Measurements from ENCODE around the gene TIAM1. TPM values are rescaled to one million over a fixed set of nuclear protein-coding genes. Genes with fewer than 3 reads are reported as not detected.

Gene TIAM1
- total RNA-seq, 1 experiment from 2014 or later: 28.7 TPM

- TF ChIP-seq ARID4B (CRISPR knock-in tag; IDR thresholded peaks at IDR 0.05; ENCODE audit: borderline replicate concordance): no peak
Measured at GRCh38 chr21:31354122-31354521, 10.1 kb upstream of the TIAM1 start (continued).

- Mint-ChIP-seq H3K27me3 (ENCODE audit: low read depth) (no peaks in the 10 kb centered on the region), H3K9me3 (no peaks in the 10 kb centered on the region), H3K36me3 (no peaks in the 10 kb centered on the region), H3K27ac (no peak overlapping the region), H3K4me1 (peaks cover 2% of the 10 kb centered on the region; the same call in 1 of the 2 replicates), H3K4me3 (no peak overlapping the region)
- DNase-seq (ENCODE audit: low spot score): no peak
- TF ChIP-seq ESRRA (CRISPR knock-in tag; IDR thresholded peaks at IDR 0.05; ENCODE audit: borderline replicate concordance) (no peak), ZNF281 (CRISPR knock-in tag; IDR thresholded peaks at IDR 0.05) (no peak), JAZF1 (CRISPR knock-in tag; IDR thresholded peaks at IDR 0.05) (no peak), ZSCAN18 (CRISPR knock-in tag; IDR thresholded peaks at IDR 0.05) (no peak), RELA (CRISPR knock-in tag; IDR thresholded peaks at IDR 0.05; ENCODE audit: borderline replicate concordance) (no peak), ATF6 (CRISPR knock-in tag; IDR thresholded peaks at IDR 0.05) (no peak), HMGA2 (CRISPR knock-in tag; IDR thresholded peaks at IDR 0.05) (no peak), USF2 (CRISPR knock-in tag; IDR thresholded peaks at IDR 0.05) (no peak), ZBTB21 (CRISPR knock-in tag; IDR thresholded peaks at IDR 0.05; ENCODE audit: borderline replicate concordance) (no peak), SP1 (CRISPR knock-in tag; conservative IDR thresholded peaks at IDR 0.05) (no peak), ZNF396 (CRISPR knock-in tag; IDR thresholded peaks at IDR 0.05; ENCODE audit: borderline replicate concordance) (no peak), FOXP4 (CRISPR knock-in tag; IDR thresholded peaks at IDR 0.05) (no peak), NR1H2 (CRISPR knock-in tag; IDR thresholded peaks at IDR 0.05) (no peak)
- no peak for ATAC-seq
- POLR2A ChIA-PET: no interaction called here
- CTCF ChIA-PET: interaction anchor here (0.6 kb wide), 1 partner anchor 612 kb away, joined by 3 read pairs; no protein-coding TSS in a partner anchor
Measured at GRCh38 chr21:31352836-31353235, 8.8 kb upstream of the TIAM1 start.

All from WTC11 (cell line).